AG09309 (cell line): ENCODE measurements around the gene PLXNA4.

Experiments used
- DNase-seq: peaks from one replicate; pipeline ENCODE4 v3.0.0-alpha.2; 2010; ENCODE audit warnings: low read depth
- H3K4me3 ChIP-seq: 2 replicates; pipeline ENCODE4 v1.5.1; 2011; ENCODE audit warnings: mild to moderate bottlenecking, low read depth, low read length, moderate library complexity; ENCODE audit not compliant: control insufficient read depth
- CTCF ChIP-seq: IDR thresholded peaks from 2 replicates; pipeline ENCODE4 v1.5.1; 2011; ENCODE audit warnings: mild to moderate bottlenecking, low read depth, low read length, inconsistent platforms; ENCODE audit not compliant: insufficient read depth, control insufficient read depth; ENCODE audit errors: missing control alignments

PLXNA4 gene

GRCh38 chr7:132359743-132360142 is 216.5 kb downstream of the PLXNA4 start:
- H3K4me3 ChIP-seq: no peak overlapping the region
- no peak for DNase-seq
- no peak for TF ChIP-seq CTCF

- no peak overlapping the region for H3K4me3 ChIP-seq
- DNase-seq: no peak
- TF ChIP-seq CTCF: no peak
Observed at GRCh38 chr7:132355048-132355447, 221.2 kb downstream of the PLXNA4 start.

- no peak overlapping the region for H3K4me3 ChIP-seq
- TF ChIP-seq CTCF: no peak
- DNase-seq: no peak
Observed at GRCh38 chr7:132354527-132354926, 221.7 kb downstream of the PLXNA4 start.

- DNase-seq: no peak
- TF ChIP-seq CTCF: no peak
Observed at GRCh38 chr7:132353936-132354335, 222.3 kb downstream of the PLXNA4 start.

GRCh38 chr7:132352800-132353199 is 223.5 kb downstream of the PLXNA4 start:
- H3K4me3 ChIP-seq: no peak overlapping the region
- TF ChIP-seq CTCF: no peak
- DNase-seq: peak; percentile 3

More at GRCh38 chr7:132353936-132354335, 222.3 kb downstream of the PLXNA4 start:
- H3K4me3 ChIP-seq: no peak overlapping the region

- no peak for DNase-seq
- no peak for TF ChIP-seq CTCF
- H3K4me3 ChIP-seq: no peak overlapping the region
Observed at GRCh38 chr7:132351954-132352499, 224.2 kb downstream of the PLXNA4 start.

- no peak for DNase-seq
- no peak overlapping the region for H3K4me3 ChIP-seq
- no peak for TF ChIP-seq CTCF
Observed at GRCh38 chr7:132350741-132351140, 225.5 kb downstream of the PLXNA4 start.
